Prostate gland (tissue), 2 donors: ENCODE results near the gene SCARB1.

Experiments used
- CTCF ChIP-seq, 4 experiments: fragments of 200-600 bp in 2 of 4; fragments of 450-650 bp in 2 of 4; sonication (generic) in 2 of 4; IDR thresholded peaks; 1 replicate in 3 of 4; 2 replicates in 1 of 4; pipeline ENCODE4 v1.5.1; 2016 to 2019; ENCODE audit warnings: antibody characterized with exemption in 4 of 4, mild to moderate bottlenecking in 2 of 4, moderate library complexity in 2 of 4
- POLR2AphosphoS5 ChIP-seq: sonication (generic); formaldehyde crosslinking; IDR thresholded peaks from one replicate; pipeline ENCODE4 v1.6.1; 2017; ENCODE audit warnings: antibody characterized with exemption

- TF ChIP-seq POLR2AphosphoS5 (peak; percentile 31), CTCF (IDR thresholded peaks at IDR 0.05) (no peak)
Observed at GRCh38 chr12:124861492-124861891, 2.2 kb downstream of the SCARB1 start.
